ENCODE measurements around the gene SYNPO2. TPM values are rescaled to one million over a fixed set of nuclear protein-coding genes. Genes with fewer than 3 reads are reported as not detected.

SYNPO2 gene
- total RNA-seq, 3 donors from 2014 or later (not counting 1 experiment from before 2014, with no cell fraction given) = 0.18 to 0.85 (median 0.56) TPM

- intact Hi-C loops (cut with micrococcal nuclease) = no loop called here
- H3K27ac Mint-ChIP-seq = no peak overlapping the region
- H3K27me3 Mint-ChIP-seq (ENCODE audit: low read depth in 2 of 2) = peaks cover 7 to 19% of the 10 kb centered on the region in 2 donors
- no peaks in the 10 kb centered on the region for H3K36me3 Mint-ChIP-seq
- H3K4me3 ChIP-seq (ENCODE audit: low read length) = no peak overlapping the region
- H3K9me3 Mint-ChIP-seq = no peaks in the 10 kb centered on the region
- no peaks in the 10 kb centered on the region for H3K4me1 Mint-ChIP-seq
- no peak for DNase-seq
- no peaks in the 10 kb centered on the region for H3K36me3 ChIP-seq (ENCODE audit: control insufficient read depth, insufficient read depth, low read length)
- no peak for ATAC-seq
- no peak overlapping the region for H3K27ac ChIP-seq (ENCODE audit: low read length)
- H3K27me3 ChIP-seq (ENCODE audit: control insufficient read depth, insufficient read depth, low read length) = no peaks in the 10 kb centered on the region
- no peak overlapping the region for H3K4me3 Mint-ChIP-seq
- 78% methylated on average over 6 of the region's 10 CpGs for WGBS (ENCODE audit: insufficient coverage)
- no peak for TF ChIP-seq CTCF (IDR thresholded peaks at IDR 0.05)
- H3K4me1 ChIP-seq (ENCODE audit: control insufficient read depth, insufficient read depth, low read length) = no peaks in the 10 kb centered on the region
- H3K9me3 ChIP-seq (ENCODE audit: control insufficient read depth, insufficient read depth, low read length) = no peaks in the 10 kb centered on the region
Measured at GRCh38 chr4:118957722-118958445, 69.2 kb downstream of the SYNPO2 start.

GRCh38 chr4:118962540-118962939 is 73.9 kb downstream of the SYNPO2 start:
- ATAC-seq (no peak), DNase-seq (no peak)
- Histone ChIP-seq H3K27me3 (ENCODE audit: control insufficient read depth, insufficient read depth, low read length) (no peaks in the 10 kb centered on the region), H3K4me3 (ENCODE audit: low read length) (no peak overlapping the region), H3K9me3 (ENCODE audit: control insufficient read depth, insufficient read depth, low read length) (no peaks in the 10 kb centered on the region), H3K4me1 (ENCODE audit: control insufficient read depth, insufficient read depth, low read length) (no peaks in the 10 kb centered on the region), H3K36me3 (ENCODE audit: control insufficient read depth, insufficient read depth, low read length) (no peaks in the 10 kb centered on the region), H3K27ac (ENCODE audit: low read length) (no peak overlapping the region)
- no peak overlapping the region for H3K27ac Mint-ChIP-seq
- H3K36me3 Mint-ChIP-seq = no peaks in the 10 kb centered on the region
- no peak for TF ChIP-seq CTCF (IDR thresholded peaks at IDR 0.05)
- H3K9me3 Mint-ChIP-seq = no peaks in the 10 kb centered on the region
- no peaks in the 10 kb centered on the region for H3K4me1 Mint-ChIP-seq
- intact Hi-C loops (cut with micrococcal nuclease) = no loop called here
- H3K4me3 Mint-ChIP-seq = no peak overlapping the region
- peaks cover 0 to 16% of the 10 kb centered on the region in 2 donors for H3K27me3 Mint-ChIP-seq (ENCODE audit: low read depth in 2 of 2)

GRCh38 chr4:118964891-118965411 is 76.3 kb downstream of the SYNPO2 start:
- H3K36me3 Mint-ChIP-seq = no peaks in the 10 kb centered on the region
- no peak overlapping the region for H3K27ac ChIP-seq (ENCODE audit: low read length)
- peaks cover 8 to 10% of the 10 kb centered on the region in 2 donors for H3K4me1 Mint-ChIP-seq
- no peak for TF ChIP-seq CTCF (IDR thresholded peaks at IDR 0.05)
- H3K4me3 Mint-ChIP-seq = no peak overlapping the region
- intact Hi-C loops (cut with micrococcal nuclease) = no loop called here
- no peaks in the 10 kb centered on the region for H3K9me3 Mint-ChIP-seq
- H3K27me3 ChIP-seq (ENCODE audit: control insufficient read depth, insufficient read depth, low read length) = no peaks in the 10 kb centered on the region
- H3K36me3 ChIP-seq (ENCODE audit: control insufficient read depth, insufficient read depth, low read length) = no peaks in the 10 kb centered on the region
- WGBS (ENCODE audit: insufficient coverage) = 85% methylated on average over 3 of the region's 3 CpGs
- no peaks in the 10 kb centered on the region for H3K4me1 ChIP-seq (ENCODE audit: control insufficient read depth, insufficient read depth, low read length)
- DNase-seq = no peak
- no peak for ATAC-seq
- H3K4me3 ChIP-seq (ENCODE audit: low read length) = no peak overlapping the region
- no peaks in the 10 kb centered on the region for H3K9me3 ChIP-seq (ENCODE audit: control insufficient read depth, insufficient read depth, low read length)
- no peak overlapping the region for H3K27ac Mint-ChIP-seq
- H3K27me3 Mint-ChIP-seq (ENCODE audit: low read depth in 2 of 2) = peaks cover 0 to 11% of the 10 kb centered on the region in 2 donors

GRCh38 chr4:118967393-118967792 is 78.7 kb downstream of the SYNPO2 start:
- Mint-ChIP-seq H3K4me1 (peaks cover 8 to 10% of the 10 kb centered on the region in 2 donors), H3K4me3 (no peak overlapping the region), H3K27me3 (ENCODE audit: low read depth in 2 of 2) (no peaks in the 10 kb centered on the region), H3K36me3 (no peaks in the 10 kb centered on the region), H3K9me3 (no peaks in the 10 kb centered on the region), H3K27ac (peak overlapping the region in 1 of 2 donors; percentile 80)
- intact Hi-C loops (cut with micrococcal nuclease) = no loop called here
- no peak for DNase-seq
- H3K9me3 ChIP-seq (ENCODE audit: control insufficient read depth, insufficient read depth, low read length) = no peaks in the 10 kb centered on the region
- H3K4me3 ChIP-seq (ENCODE audit: low read length) = no peak overlapping the region
- ATAC-seq = no peak
- H3K27me3 ChIP-seq (ENCODE audit: control insufficient read depth, insufficient read depth, low read length) = no peaks in the 10 kb centered on the region
- H3K27ac ChIP-seq (ENCODE audit: low read length) = no peak overlapping the region
- H3K4me1 ChIP-seq (ENCODE audit: control insufficient read depth, insufficient read depth, low read length) = no peaks in the 10 kb centered on the region
- no peak for TF ChIP-seq CTCF (IDR thresholded peaks at IDR 0.05)
- WGBS (ENCODE audit: insufficient coverage) = 86% methylated on average over 2 of the region's 2 CpGs
- no peaks in the 10 kb centered on the region for H3K36me3 ChIP-seq (ENCODE audit: control insufficient read depth, insufficient read depth, low read length)

Measured in natural killer cell (primary cell).